Measurements from ENCODE around the gene ALPP. TPM values are rescaled to one million over a fixed set of nuclear protein-coding genes. Genes with fewer than 3 reads are reported as not detected.
"Not testable (repeated sequence)": the region's sequence is repeated elsewhere in the genome, so short reads cannot be mapped to it uniquely, and the experiment has no call there.

The ALPP gene
- total RNA-seq, result not detected in 2 replicates

DNA sequence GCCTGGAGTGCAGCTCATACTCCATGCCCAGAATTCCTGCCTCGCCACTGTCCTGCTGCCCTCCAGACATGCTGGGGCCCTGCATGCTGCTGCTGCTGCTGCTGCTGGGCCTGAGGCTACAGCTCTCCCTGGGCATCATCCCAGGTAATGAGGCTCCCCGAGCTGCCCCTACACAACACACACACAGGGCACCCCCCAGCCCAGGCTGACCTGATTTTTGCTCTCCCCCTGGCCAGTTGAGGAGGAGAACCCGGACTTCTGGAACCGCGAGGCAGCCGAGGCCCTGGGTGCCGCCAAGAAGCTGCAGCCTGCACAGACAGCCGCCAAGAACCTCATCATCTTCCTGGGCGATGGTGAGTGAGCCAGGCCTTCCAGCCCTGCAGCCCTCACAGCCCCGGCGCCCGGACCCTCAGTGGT, at the start of gene ALPP:
Gene ALPP (plus strand): TSS at position 17 of the 417 bp plus-strand sequence. CDS start 52 bp downstream, at position 69.
- H3K27me3 Mint-ChIP-seq (ENCODE audit: low read depth); H3K36me3 Mint-ChIP-seq (ENCODE audit: low read depth); H3K9me3 Mint-ChIP-seq; H3K27ac Mint-ChIP-seq; intact Hi-C loops (cut with micrococcal nuclease); H3K4me1 Mint-ChIP-seq (ENCODE audit: low read depth); H3K4me3 Mint-ChIP-seq (ENCODE audit: low read depth); DNase-seq (ENCODE audit: low spot score): not testable (repeated sequence)

GRCh38 chr2:232329716-232330067, 48.9 kb upstream of the ALPP start:
- DNase-seq (ENCODE audit: low spot score), result no peak

GRCh38 chr2:232330068-232330999, 48.2 kb upstream of the ALPP start:
- no peak for DNase-seq (ENCODE audit: low spot score)
- intact Hi-C loops (cut with micrococcal nuclease), result no loop called here

More at GRCh38 chr2:232329716-232330067, 48.9 kb upstream of the ALPP start:
- intact Hi-C loops (cut with micrococcal nuclease), result loop anchor here (5.0 kb wide), 1 partner anchor 187 kb away; no protein-coding TSS in a partner anchor
- Mint-ChIP-seq H3K27me3 (ENCODE audit: low read depth) (no peaks in the 10 kb centered on the region), H3K9me3 (no peaks in the 10 kb centered on the region), H3K4me3 (ENCODE audit: low read depth) (no peak overlapping the region), H3K36me3 (ENCODE audit: low read depth) (no peaks in the 10 kb centered on the region), H3K4me1 (ENCODE audit: low read depth) (no peaks in the 10 kb centered on the region), H3K27ac (no peak overlapping the region)

GRCh38 chr2:232331061-232331460, 47.5 kb upstream of the ALPP start:
- H3K4me1 Mint-ChIP-seq (ENCODE audit: low read depth); H3K4me3 Mint-ChIP-seq (ENCODE audit: low read depth); H3K27me3 Mint-ChIP-seq (ENCODE audit: low read depth); H3K9me3 Mint-ChIP-seq; H3K27ac Mint-ChIP-seq; H3K36me3 Mint-ChIP-seq (ENCODE audit: low read depth); DNase-seq (ENCODE audit: low spot score); intact Hi-C loops (cut with micrococcal nuclease): not testable (repeated sequence)

More at GRCh38 chr2:232330068-232330999, 48.2 kb upstream of the ALPP start:
- H3K4me1 Mint-ChIP-seq (ENCODE audit: low read depth), result no peaks in the 10 kb centered on the region
- H3K4me3 Mint-ChIP-seq (ENCODE audit: low read depth), result no peak overlapping the region
- no peaks in the 10 kb centered on the region for H3K27me3 Mint-ChIP-seq (ENCODE audit: low read depth)
- no peak overlapping the region for H3K27ac Mint-ChIP-seq
- H3K36me3 Mint-ChIP-seq (ENCODE audit: low read depth), result no peaks in the 10 kb centered on the region
- H3K9me3 Mint-ChIP-seq, result no peaks in the 10 kb centered on the region

- H3K9me3 Mint-ChIP-seq; H3K27ac Mint-ChIP-seq; H3K27me3 Mint-ChIP-seq (ENCODE audit: low read depth); intact Hi-C loops (cut with micrococcal nuclease); H3K36me3 Mint-ChIP-seq (ENCODE audit: low read depth); H3K4me3 Mint-ChIP-seq (ENCODE audit: low read depth); H3K4me1 Mint-ChIP-seq (ENCODE audit: low read depth); DNase-seq (ENCODE audit: low spot score): not testable (repeated sequence)
These were observed 46.9 kb upstream of the ALPP start for GRCh38 chr2:232331641-232332040.

- H3K36me3 Mint-ChIP-seq (ENCODE audit: low read depth); H3K27me3 Mint-ChIP-seq (ENCODE audit: low read depth); DNase-seq (ENCODE audit: low spot score); H3K27ac Mint-ChIP-seq; H3K4me1 Mint-ChIP-seq (ENCODE audit: low read depth); H3K4me3 Mint-ChIP-seq (ENCODE audit: low read depth); H3K9me3 Mint-ChIP-seq; intact Hi-C loops (cut with micrococcal nuclease): not testable (repeated sequence)
These were observed 46.2 kb upstream of the ALPP start for GRCh38 chr2:232332244-232332939.

DNA sequence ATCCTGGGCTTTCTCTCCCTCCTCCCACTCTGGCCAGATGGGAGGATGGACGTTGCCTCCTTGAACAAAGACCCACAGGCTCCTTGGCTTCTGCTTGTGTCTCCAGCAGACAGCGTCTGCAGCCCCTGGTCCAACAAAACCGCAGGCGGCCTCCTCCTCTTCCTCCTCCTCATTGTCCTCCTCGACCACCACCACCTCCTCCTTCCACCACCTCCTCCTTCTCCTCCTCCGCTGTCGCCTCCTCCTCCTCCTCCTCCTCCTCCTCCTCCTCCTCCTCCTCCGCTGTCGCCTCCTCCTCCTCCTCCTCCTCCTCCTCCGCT, 45.7 kb upstream of the ALPP start:
- Mint-ChIP-seq H3K36me3 (ENCODE audit: low read depth) (no peaks in the 10 kb centered on the region), H3K9me3 (no peaks in the 10 kb centered on the region), H3K27me3 (ENCODE audit: low read depth) (no peaks in the 10 kb centered on the region), H3K4me3 (ENCODE audit: low read depth) (no peak overlapping the region), H3K27ac (no peak overlapping the region), H3K4me1 (ENCODE audit: low read depth) (no peaks in the 10 kb centered on the region)
- intact Hi-C loops (cut with micrococcal nuclease), result no loop called here
- no peak for DNase-seq (ENCODE audit: low spot score)

DNA sequence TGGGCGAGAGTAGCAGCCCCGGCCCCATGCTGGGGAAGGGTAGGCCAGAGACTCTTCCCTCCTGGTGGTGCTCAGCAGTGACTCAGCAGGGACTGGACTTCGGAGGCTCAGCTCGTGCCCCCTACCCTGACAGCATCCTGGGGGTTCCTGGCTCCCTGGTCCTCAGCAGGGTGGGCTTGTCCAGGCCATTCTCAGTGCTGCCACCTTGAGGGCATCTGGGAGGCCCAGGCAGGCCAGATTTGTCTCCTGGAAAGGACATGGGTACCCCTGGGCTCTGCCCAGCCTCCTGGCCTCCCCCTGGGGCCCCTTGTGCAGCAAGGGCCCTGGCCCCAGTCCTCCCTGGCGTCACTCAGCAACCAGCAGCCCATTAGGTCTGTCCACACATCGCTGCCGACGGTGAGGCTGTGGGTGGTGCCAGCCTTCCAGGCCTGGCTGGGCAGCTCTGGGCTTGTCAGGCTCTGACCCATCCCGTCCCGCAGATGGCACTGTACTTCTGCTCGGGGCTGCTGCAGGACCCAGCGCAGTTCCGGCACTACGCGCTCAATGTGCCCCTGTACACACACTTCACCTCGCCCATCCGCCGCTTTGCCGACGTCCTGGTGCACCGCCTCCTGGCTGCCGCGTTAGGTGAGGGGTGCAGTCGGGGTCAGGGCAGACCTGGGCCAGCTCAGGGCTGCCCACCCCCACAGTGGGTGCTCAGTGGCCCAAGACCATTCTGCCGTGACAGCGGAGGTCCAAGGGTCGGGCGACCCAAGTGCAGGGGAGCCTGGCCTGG, 45.0 kb upstream of the ALPP start:
- Mint-ChIP-seq H3K4me1 (ENCODE audit: low read depth) (no peaks in the 10 kb centered on the region), H3K9me3 (no peaks in the 10 kb centered on the region), H3K4me3 (ENCODE audit: low read depth) (no peak overlapping the region), H3K36me3 (ENCODE audit: low read depth) (no peaks in the 10 kb centered on the region), H3K27me3 (ENCODE audit: low read depth) (no peaks in the 10 kb centered on the region), H3K27ac (no peak overlapping the region)
- intact Hi-C loops (cut with micrococcal nuclease), result no loop called here
- no peak for DNase-seq (ENCODE audit: low spot score)

DNA sequence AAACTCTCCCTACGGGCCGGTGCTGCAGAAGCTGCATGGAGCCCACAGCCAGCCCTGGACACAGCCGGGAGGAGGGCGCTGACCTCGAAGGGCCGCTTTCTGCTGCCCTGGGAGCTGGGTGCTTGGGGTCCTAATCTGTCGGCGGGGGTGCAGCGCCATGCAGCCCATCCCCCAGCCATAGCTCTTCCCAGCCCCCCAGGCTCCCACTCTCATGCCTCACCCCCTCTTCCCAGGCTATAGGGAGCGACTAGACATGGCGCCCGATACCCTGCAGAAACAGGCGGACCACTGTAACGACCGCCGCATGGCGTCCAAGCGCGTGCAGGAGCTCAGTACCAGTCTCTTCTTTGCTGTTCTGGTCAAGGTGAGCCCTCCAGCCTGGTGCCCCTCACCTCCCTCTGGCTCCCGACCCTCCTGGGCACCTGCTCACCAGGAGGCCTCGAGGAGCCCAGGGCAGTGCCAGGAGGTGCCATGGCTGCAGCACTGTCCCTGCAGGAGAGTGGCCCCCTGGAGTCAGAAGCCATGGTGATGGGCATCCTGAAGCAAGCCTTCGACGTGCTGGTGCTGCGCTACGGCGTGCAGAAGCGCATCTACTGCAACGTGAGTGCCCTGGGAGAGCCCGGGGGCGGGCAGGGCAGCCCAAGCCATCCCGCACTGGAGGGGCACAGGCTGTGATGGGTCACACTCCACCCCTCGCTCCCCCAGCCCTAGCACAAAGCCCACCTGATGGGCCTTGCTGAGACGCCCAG, 44.2 kb upstream of the ALPP start:
- H3K27me3 Mint-ChIP-seq (ENCODE audit: low read depth); H3K36me3 Mint-ChIP-seq (ENCODE audit: low read depth); DNase-seq (ENCODE audit: low spot score); H3K27ac Mint-ChIP-seq; intact Hi-C loops (cut with micrococcal nuclease); H3K4me3 Mint-ChIP-seq (ENCODE audit: low read depth); H3K4me1 Mint-ChIP-seq (ENCODE audit: low read depth); H3K9me3 Mint-ChIP-seq: not testable (repeated sequence)

GRCh38 chr2:232334885-232335205, 43.7 kb upstream of the ALPP start:
- H3K27ac Mint-ChIP-seq; H3K4me1 Mint-ChIP-seq (ENCODE audit: low read depth); H3K4me3 Mint-ChIP-seq (ENCODE audit: low read depth); H3K36me3 Mint-ChIP-seq (ENCODE audit: low read depth); H3K27me3 Mint-ChIP-seq (ENCODE audit: low read depth); intact Hi-C loops (cut with micrococcal nuclease); DNase-seq (ENCODE audit: low spot score); H3K9me3 Mint-ChIP-seq: not testable (repeated sequence)

GRCh38 chr2:232335206-232335858, 43.2 kb upstream of the ALPP start:
- H3K27ac Mint-ChIP-seq; H3K4me3 Mint-ChIP-seq (ENCODE audit: low read depth); H3K4me1 Mint-ChIP-seq (ENCODE audit: low read depth); H3K9me3 Mint-ChIP-seq; H3K36me3 Mint-ChIP-seq (ENCODE audit: low read depth); H3K27me3 Mint-ChIP-seq (ENCODE audit: low read depth); DNase-seq (ENCODE audit: low spot score); intact Hi-C loops (cut with micrococcal nuclease): not testable (repeated sequence)

DNA sequence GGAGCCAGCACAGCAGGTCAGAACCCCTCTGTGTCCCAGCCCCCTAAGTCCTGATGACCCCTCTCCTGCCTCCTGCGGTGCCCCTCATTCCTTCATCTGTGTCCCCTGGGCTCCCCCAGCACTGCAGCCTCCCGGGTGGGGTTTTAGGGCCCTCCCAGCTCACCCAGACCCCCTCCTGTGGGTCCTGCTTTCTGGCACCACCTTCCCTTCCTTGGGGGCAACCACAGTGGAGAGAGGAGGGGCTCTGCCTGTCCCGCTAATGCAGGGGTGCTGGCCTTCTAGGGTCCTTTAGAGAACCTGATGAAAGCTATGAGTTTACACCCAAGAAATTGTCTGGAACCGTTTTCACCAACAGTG, 42.7 kb upstream of the ALPP start:
- Mint-ChIP-seq H3K27ac (no peak overlapping the region), H3K36me3 (ENCODE audit: low read depth) (no peaks in the 10 kb centered on the region), H3K27me3 (ENCODE audit: low read depth) (no peaks in the 10 kb centered on the region), H3K4me3 (ENCODE audit: low read depth) (no peak overlapping the region), H3K4me1 (ENCODE audit: low read depth) (no peaks in the 10 kb centered on the region), H3K9me3 (no peaks in the 10 kb centered on the region)
- DNase-seq (ENCODE audit: low spot score), result no peak
- intact Hi-C loops (cut with micrococcal nuclease), result no loop called here
